ENCODE measurements around the gene VSNL1.
A peak's percentile ranks its signal among the peaks of the same experiment; 100 is the strongest.

The VSNL1 gene

GRCh38 chr2:17543131-17543660, 2.7 kb downstream of the VSNL1 start:
- Histone ChIP-seq H3K23ac (ENCODE audit: low read length in 2 of 2) (no peak overlapping the region), H2AK5ac (ENCODE audit: low read length, severe bottlenecking) (peak overlapping the region; percentile 2), H2BK15ac (ENCODE audit: low read depth, poor library complexity, severe bottlenecking) (no peak overlapping the region), H3K27me3 (ENCODE audit: control insufficient read depth in 1 of 2, insufficient read depth in 1 of 2, low read length in 2 of 2) (peaks cover 4 to 40% of the 10 kb centered on the region in 2 experiments), H3K4ac (ENCODE audit: low read depth in 1 of 2, low read length in 2 of 2) (no peak overlapping the region), H2BK12ac (ENCODE audit: low read length in 2 of 2) (no peak overlapping the region), H3K4me2 (ENCODE audit: low read length, poor library complexity, severe bottlenecking) (no peak overlapping the region), H2BK5ac (ENCODE audit: low read depth, low read length, poor library complexity, severe bottlenecking) (no peak overlapping the region), H4K8ac (ENCODE audit: low read length) (no peak overlapping the region), H3K4me1 (ENCODE audit: control insufficient read depth, insufficient read depth, low read depth, low read length) (peaks cover 8% of the 10 kb centered on the region), H3K79me1 (replicated peaks; ENCODE audit: low read length, poor library complexity, severe bottlenecking) (peaks cover 8% of the 10 kb centered on the region), H2AFZ (ENCODE audit: low read depth, low read length) (no peak overlapping the region), H3K27ac (ENCODE audit: low read length, poor library complexity, severe bottlenecking) (no peak overlapping the region), H2BK120ac (ENCODE audit: low read depth, low read length) (no peak overlapping the region), H3K14ac (ENCODE audit: low read length in 2 of 2) (no peak overlapping the region), H3K9ac (ENCODE audit: low read length) (no peak overlapping the region), H3K9me3 (ENCODE audit: control insufficient read depth, low read length) (no peaks in the 10 kb centered on the region), H3K36me3 (ENCODE audit: control insufficient read depth in 1 of 2, insufficient read depth in 2 of 2, low read depth in 1 of 2, low read length in 2 of 2) (no peaks in the 10 kb centered on the region), H4K91ac (ENCODE audit: low read length) (no peak overlapping the region), H3K4me3 (ENCODE audit: insufficient read depth in 1 of 2, low read depth in 1 of 2, low read length in 2 of 2) (no peak overlapping the region), H3K18ac (ENCODE audit: low read depth in 1 of 2, low read length in 2 of 2) (no peak overlapping the region)
- 30% methylated on average over 6 of the region's 6 CpGs for WGBS
- no peak for DNase-seq

GRCh38 chr2:17543848-17544247, 3.4 kb downstream of the VSNL1 start:
- Histone ChIP-seq H2BK12ac (ENCODE audit: low read length in 2 of 2) (no peak overlapping the region), H3K27me3 (ENCODE audit: control insufficient read depth in 1 of 2, insufficient read depth in 1 of 2, low read length in 2 of 2) (peaks cover 4 to 40% of the 10 kb centered on the region in 2 experiments), H2BK15ac (ENCODE audit: low read depth, poor library complexity, severe bottlenecking) (no peak overlapping the region), H3K4me2 (ENCODE audit: low read length, poor library complexity, severe bottlenecking) (no peak overlapping the region), H3K23ac (ENCODE audit: low read length in 2 of 2) (no peak overlapping the region), H3K9me3 (ENCODE audit: control insufficient read depth, low read length) (no peaks in the 10 kb centered on the region), H4K91ac (ENCODE audit: low read length) (no peak overlapping the region), H3K4me3 (ENCODE audit: insufficient read depth in 1 of 2, low read depth in 1 of 2, low read length in 2 of 2) (no peak overlapping the region), H3K79me1 (replicated peaks; ENCODE audit: low read length, poor library complexity, severe bottlenecking) (peaks cover 8% of the 10 kb centered on the region), H2AFZ (ENCODE audit: low read depth, low read length) (no peak overlapping the region), H2BK5ac (ENCODE audit: low read depth, low read length, poor library complexity, severe bottlenecking) (no peak overlapping the region), H2AK5ac (ENCODE audit: low read length, severe bottlenecking) (no peak overlapping the region), H3K18ac (ENCODE audit: low read depth in 1 of 2, low read length in 2 of 2) (no peak overlapping the region), H3K14ac (ENCODE audit: low read length in 2 of 2) (no peak overlapping the region), H3K9ac (ENCODE audit: low read length) (no peak overlapping the region), H3K4ac (ENCODE audit: low read depth in 1 of 2, low read length in 2 of 2) (no peak overlapping the region), H3K27ac (ENCODE audit: low read length, poor library complexity, severe bottlenecking) (no peak overlapping the region), H3K4me1 (ENCODE audit: control insufficient read depth, insufficient read depth, low read depth, low read length) (peaks cover 8% of the 10 kb centered on the region), H3K36me3 (ENCODE audit: control insufficient read depth in 1 of 2, insufficient read depth in 2 of 2, low read depth in 1 of 2, low read length in 2 of 2) (no peaks in the 10 kb centered on the region), H2BK120ac (ENCODE audit: low read depth, low read length) (no peak overlapping the region), H4K8ac (ENCODE audit: low read length) (no peak overlapping the region)
- DNase-seq = peak; percentile 12

- Histone ChIP-seq H3K23ac (ENCODE audit: low read length in 2 of 2) (no peak overlapping the region), H3K4me1 (ENCODE audit: control insufficient read depth, insufficient read depth, low read depth, low read length) (peaks cover 5% of the 10 kb centered on the region), H2BK15ac (ENCODE audit: low read depth, poor library complexity, severe bottlenecking) (no peak overlapping the region), H3K79me1 (replicated peaks; ENCODE audit: low read length, poor library complexity, severe bottlenecking) (peaks cover 8% of the 10 kb centered on the region), H4K8ac (ENCODE audit: low read length) (no peak overlapping the region), H3K36me3 (ENCODE audit: control insufficient read depth in 1 of 2, insufficient read depth in 2 of 2, low read depth in 1 of 2, low read length in 2 of 2) (no peaks in the 10 kb centered on the region), H3K4ac (ENCODE audit: low read depth in 1 of 2, low read length in 2 of 2) (no peak overlapping the region), H2AFZ (ENCODE audit: low read depth, low read length) (no peak overlapping the region), H2BK120ac (ENCODE audit: low read depth, low read length) (no peak overlapping the region), H3K9ac (ENCODE audit: low read length) (no peak overlapping the region), H3K27ac (ENCODE audit: low read length, poor library complexity, severe bottlenecking) (no peak overlapping the region), H3K14ac (ENCODE audit: low read length in 2 of 2) (no peak overlapping the region), H4K91ac (ENCODE audit: low read length) (no peak overlapping the region), H3K9me3 (ENCODE audit: control insufficient read depth, low read length) (no peaks in the 10 kb centered on the region), H2BK5ac (ENCODE audit: low read depth, low read length, poor library complexity, severe bottlenecking) (no peak overlapping the region), H3K18ac (ENCODE audit: low read depth in 1 of 2, low read length in 2 of 2) (no peak overlapping the region), H3K4me2 (ENCODE audit: low read length, poor library complexity, severe bottlenecking) (no peak overlapping the region), H2BK12ac (ENCODE audit: low read length in 2 of 2) (no peak overlapping the region), H3K27me3 (ENCODE audit: control insufficient read depth in 1 of 2, insufficient read depth in 1 of 2, low read length in 2 of 2) (peaks cover 4 to 40% of the 10 kb centered on the region in 2 experiments), H3K4me3 (ENCODE audit: insufficient read depth in 1 of 2, low read depth in 1 of 2, low read length in 2 of 2) (no peak overlapping the region), H2AK5ac (ENCODE audit: low read length, severe bottlenecking) (no peak overlapping the region)
- peak; percentile 28 for DNase-seq
- 46% methylated on average over 2 of the region's 3 CpGs for WGBS
Measured at GRCh38 chr2:17544256-17544655, 3.8 kb downstream of the VSNL1 start.

- Histone ChIP-seq H2BK15ac (ENCODE audit: low read depth, poor library complexity, severe bottlenecking) (no peak overlapping the region), H3K36me3 (ENCODE audit: control insufficient read depth in 1 of 2, insufficient read depth in 2 of 2, low read depth in 1 of 2, low read length in 2 of 2) (no peaks in the 10 kb centered on the region), H2BK5ac (ENCODE audit: low read depth, low read length, poor library complexity, severe bottlenecking) (no peak overlapping the region), H3K4ac (ENCODE audit: low read depth in 1 of 2, low read length in 2 of 2) (no peak overlapping the region), H2AK5ac (ENCODE audit: low read length, severe bottlenecking) (no peak overlapping the region), H3K27me3 (ENCODE audit: control insufficient read depth in 1 of 2, insufficient read depth in 1 of 2, low read length in 2 of 2) (peaks cover 4 to 29% of the 10 kb centered on the region in 2 experiments), H3K4me3 (ENCODE audit: insufficient read depth in 1 of 2, low read depth in 1 of 2, low read length in 2 of 2) (no peak overlapping the region), H3K14ac (ENCODE audit: low read length in 2 of 2) (no peak overlapping the region), H3K9me3 (ENCODE audit: control insufficient read depth, low read length) (no peaks in the 10 kb centered on the region), H3K18ac (ENCODE audit: low read depth in 1 of 2, low read length in 2 of 2) (no peak overlapping the region), H3K79me1 (replicated peaks; ENCODE audit: low read length, poor library complexity, severe bottlenecking) (peaks cover 8% of the 10 kb centered on the region), H4K91ac (ENCODE audit: low read length) (no peak overlapping the region), H3K23ac (ENCODE audit: low read length in 2 of 2) (no peak overlapping the region), H3K4me1 (ENCODE audit: control insufficient read depth, insufficient read depth, low read depth, low read length) (peaks cover 5% of the 10 kb centered on the region), H2BK12ac (ENCODE audit: low read length in 2 of 2) (no peak overlapping the region), H4K8ac (ENCODE audit: low read length) (no peak overlapping the region), H2BK120ac (ENCODE audit: low read depth, low read length) (no peak overlapping the region), H3K27ac (ENCODE audit: low read length, poor library complexity, severe bottlenecking) (no peak overlapping the region), H3K4me2 (ENCODE audit: low read length, poor library complexity, severe bottlenecking) (no peak overlapping the region), H2AFZ (ENCODE audit: low read depth, low read length) (no peak overlapping the region), H3K9ac (ENCODE audit: low read length) (no peak overlapping the region)
- 32% methylated on average over 1 of the region's 5 CpGs for WGBS
- no peak for DNase-seq
Measured at GRCh38 chr2:17545680-17546613, 5.5 kb downstream of the VSNL1 start.

All from mesenchymal stem cell (in vitro differentiated cells and primary cell).